Inflammatory macrophage treated with lipopolysaccharide for 1 hour (primary cell): ENCODE data around the gene SNRNP48.

Experiments
- DNase-seq, 2 donors: peaks; one replicate each; pipeline ENCODE4 v3.0.0-alpha.2; 2020 to 2022

Gene SNRNP48

GRCh38 chr6:7559651-7560385 lies 30.2 kb upstream of the SNRNP48 start:
- peak; percentile 38 to 57 for DNase-seq

- DNase-seq: no peak
Observed at GRCh38 chr6:7561153-7561964, 28.6 kb upstream of the SNRNP48 start.

- DNase-seq: peak; percentile 72 to 96
Observed at GRCh38 chr6:7562769-7563168, 27.2 kb upstream of the SNRNP48 start.

GRCh38 chr6:7566107-7566506 lies 23.9 kb upstream of the SNRNP48 start:
- no peak for DNase-seq

- DNase-seq: no peak
Observed at GRCh38 chr6:7566617-7567173, 23.3 kb upstream of the SNRNP48 start.

GRCh38 chr6:7568021-7568420 lies 22.0 kb upstream of the SNRNP48 start:
- DNase-seq: no peak

GRCh38 chr6:7569082-7569481 lies 20.9 kb upstream of the SNRNP48 start:
- DNase-seq: no peak

- no peak for DNase-seq
Observed at GRCh38 chr6:7572213-7572943, 17.6 kb upstream of the SNRNP48 start.

- DNase-seq: no peak
Observed at GRCh38 chr6:7574500-7574899, 15.5 kb upstream of the SNRNP48 start.

- peak; percentile 24 to 63 for DNase-seq
Observed at GRCh38 chr6:7578516-7578915, 11.5 kb upstream of the SNRNP48 start.

GRCh38 chr6:7578931-7579330 lies 11.1 kb upstream of the SNRNP48 start:
- DNase-seq: peak in 1 of 2 donors; percentile 49

GRCh38 chr6:7579851-7580250 lies 10.1 kb upstream of the SNRNP48 start:
- no peak for DNase-seq

- no peak for DNase-seq
Observed at GRCh38 chr6:7580537-7580926, 9.5 kb upstream of the SNRNP48 start.

- no peak for DNase-seq
Observed at GRCh38 chr6:7580927-7581618, 8.9 kb upstream of the SNRNP48 start.

GRCh38 chr6:7585287-7585930 lies 4.6 kb upstream of the SNRNP48 start:
- no peak for DNase-seq

GRCh38 chr6:7587631-7588100 lies 2.3 kb upstream of the SNRNP48 start:
- no peak for DNase-seq

GRCh38 chr6:7588506-7588905 lies 1.5 kb upstream of the SNRNP48 start:
- DNase-seq: peak; percentile 31 to 77

GRCh38 chr6:7589221-7589620 lies 777 bp upstream of the SNRNP48 start:
- DNase-seq: peak in 1 of 2 donors; percentile 8

GRCh38 chr6:7590918-7591302 lies 912 bp downstream of the SNRNP48 start:
- DNase-seq: peak; percentile 47 to 48

- DNase-seq: no peak
Observed at GRCh38 chr6:7591770-7592169, 1.8 kb downstream of the SNRNP48 start.

- DNase-seq: no peak
Observed at GRCh38 chr6:7593229-7593628, 3.2 kb downstream of the SNRNP48 start.

- DNase-seq: no peak
Observed at GRCh38 chr6:7594579-7595125, 4.7 kb downstream of the SNRNP48 start.
